ENCODE measurements around the gene MPRIP. TPM values are rescaled to one million over a fixed set of nuclear protein-coding genes. Genes with fewer than 3 reads are reported as not detected.

The MPRIP gene
- total RNA-seq, 1 experiment from 2014 or later: 284 TPM

DNA sequence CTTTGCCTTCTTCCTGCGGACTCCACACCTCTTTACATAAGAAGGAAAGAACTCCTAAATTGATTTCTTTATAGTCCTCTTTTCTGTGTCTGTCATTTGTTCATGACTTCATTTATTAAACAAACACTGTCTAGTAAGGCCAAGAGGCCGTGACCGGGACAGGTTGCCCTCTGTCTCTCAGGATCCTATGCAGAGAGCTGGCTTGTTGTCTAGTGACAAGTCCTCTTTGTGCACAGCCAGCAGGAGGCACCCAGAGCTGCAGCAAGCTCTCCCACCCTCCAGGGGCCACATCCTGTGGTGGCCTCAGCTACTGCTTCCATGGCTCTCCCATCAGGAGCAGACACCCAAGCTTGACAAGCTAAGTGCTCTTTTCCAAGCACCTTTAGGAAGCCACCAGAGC is 113.3 kb downstream of the MPRIP start:
- no peak for TF ChIP-seq CTCF (IDR thresholded peaks at IDR 0.05; ENCODE audit: insufficient read depth in 1 of 2, low read depth in 1 of 2, low read length in 1 of 2, severe bottlenecking in 1 of 2, unreplicated experiment in 1 of 2)
- Mint-ChIP-seq H3K27ac (ENCODE audit: unreplicated experiment) (no peak overlapping the region), H3K27me3 (ENCODE audit: insufficient read depth, unreplicated experiment) (no peaks in the 10 kb centered on the region), H3K36me3 (ENCODE audit: insufficient read depth, unreplicated experiment) (peaks cover 93% of the 10 kb centered on the region), H3K9me3 (ENCODE audit: unreplicated experiment) (no peaks in the 10 kb centered on the region), H3K4me3 (ENCODE audit: unreplicated experiment) (no peak overlapping the region), H3K4me1 (ENCODE audit: low read depth, unreplicated experiment) (no peaks in the 10 kb centered on the region)
- DNase-seq: no peak
- ChIA-PET POLR2A (no interaction called here), CTCF (no interaction called here)
- H3K4me3 ChIP-seq (ENCODE audit: low read depth, low read length): no peak overlapping the region
- intact Hi-C loops (cut with micrococcal nuclease; ENCODE audit: unreplicated experiment): no loop called here
- H3K4me1 ChIP-seq: no peaks in the 10 kb centered on the region
- no peaks in the 10 kb centered on the region for H3K27me3 ChIP-seq (replicated peaks; ENCODE audit: control insufficient read depth, insufficient read depth, low read length)
- BruUV-seq (replicated peaks): no TSS peak
- H3K36me3 ChIP-seq (ENCODE audit: control insufficient read depth, insufficient read depth, low read length): peaks cover 10% of the 10 kb centered on the region
- H3K9me3 ChIP-seq: no peaks in the 10 kb centered on the region

DNA sequence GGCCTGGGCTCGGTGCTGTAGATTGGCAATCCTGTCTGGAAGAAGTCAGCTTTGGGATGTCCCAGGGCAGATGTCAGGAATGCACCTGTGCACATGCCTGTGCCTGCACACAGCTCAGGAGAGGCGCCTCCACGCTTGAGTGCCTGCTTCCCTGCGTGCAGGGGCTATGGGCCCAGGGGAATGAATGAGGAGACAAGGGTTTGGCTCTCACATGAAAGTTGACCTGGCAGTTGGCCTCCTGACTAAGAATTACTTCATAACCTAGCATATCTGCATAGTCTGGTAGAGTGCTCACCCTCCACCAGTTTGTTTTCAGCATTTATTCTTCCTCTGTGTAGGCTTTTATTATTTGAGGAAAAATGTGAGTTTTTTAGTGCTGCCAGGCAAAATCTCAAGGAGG is 113.8 kb downstream of the MPRIP start:
- H3K9me3 ChIP-seq: no peaks in the 10 kb centered on the region
- no peak for DNase-seq
- H3K4me3 ChIP-seq (ENCODE audit: low read depth, low read length): no peak overlapping the region
- BruUV-seq (replicated peaks): no TSS peak
- ChIA-PET CTCF (no interaction called here), POLR2A (no interaction called here)
- H3K36me3 Mint-ChIP-seq (ENCODE audit: insufficient read depth, unreplicated experiment): peaks cover 93% of the 10 kb centered on the region
- no peaks in the 10 kb centered on the region for H3K27me3 ChIP-seq (replicated peaks; ENCODE audit: control insufficient read depth, insufficient read depth, low read length)
- H3K4me1 ChIP-seq: no peaks in the 10 kb centered on the region
- H3K4me1 Mint-ChIP-seq (ENCODE audit: low read depth, unreplicated experiment): no peaks in the 10 kb centered on the region
- H3K9me3 Mint-ChIP-seq (ENCODE audit: unreplicated experiment): no peaks in the 10 kb centered on the region
- peaks cover 10% of the 10 kb centered on the region for H3K36me3 ChIP-seq (ENCODE audit: control insufficient read depth, insufficient read depth, low read length)
- H3K4me3 Mint-ChIP-seq (ENCODE audit: unreplicated experiment): no peak overlapping the region
- no peaks in the 10 kb centered on the region for H3K27me3 Mint-ChIP-seq (ENCODE audit: insufficient read depth, unreplicated experiment)
- H3K27ac Mint-ChIP-seq (ENCODE audit: unreplicated experiment): no peak overlapping the region
- TF ChIP-seq CTCF (IDR thresholded peaks at IDR 0.05; ENCODE audit: insufficient read depth in 1 of 2, low read depth in 1 of 2, low read length in 1 of 2, severe bottlenecking in 1 of 2, unreplicated experiment in 1 of 2): no peak
- intact Hi-C loops (cut with micrococcal nuclease; ENCODE audit: unreplicated experiment): no loop called here

DNA sequence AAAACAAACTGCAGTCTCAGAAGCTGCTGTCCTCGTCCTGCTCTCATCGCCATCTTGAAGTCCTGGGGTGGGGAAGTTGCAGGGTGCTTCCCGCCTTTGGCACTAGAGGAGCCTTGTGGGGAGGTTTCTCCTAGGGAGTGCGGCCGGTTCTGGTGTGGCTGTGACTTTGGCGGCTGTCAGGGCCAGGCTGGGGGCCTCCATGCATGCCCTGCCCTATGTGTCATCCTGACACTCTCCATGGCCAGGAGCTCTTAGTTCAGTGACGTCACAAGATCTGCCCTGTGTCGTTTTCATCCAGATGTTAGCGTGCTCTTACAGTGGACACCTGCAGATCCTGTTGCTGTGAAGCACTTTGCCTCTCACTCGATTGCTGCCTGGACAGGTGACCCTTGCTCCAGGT is 114.3 kb downstream of the MPRIP start:
- no peak for DNase-seq
- intact Hi-C loops (cut with micrococcal nuclease; ENCODE audit: unreplicated experiment): no loop called here
- no peak for TF ChIP-seq CTCF (IDR thresholded peaks at IDR 0.05; ENCODE audit: insufficient read depth in 1 of 2, low read depth in 1 of 2, low read length in 1 of 2, severe bottlenecking in 1 of 2, unreplicated experiment in 1 of 2)
- POLR2A ChIA-PET: no interaction called here
- Mint-ChIP-seq H3K9me3 (ENCODE audit: unreplicated experiment) (no peaks in the 10 kb centered on the region), H3K27me3 (ENCODE audit: insufficient read depth, unreplicated experiment) (no peaks in the 10 kb centered on the region), H3K36me3 (ENCODE audit: insufficient read depth, unreplicated experiment) (peaks cover 92% of the 10 kb centered on the region), H3K4me3 (ENCODE audit: unreplicated experiment) (no peak overlapping the region), H3K27ac (ENCODE audit: unreplicated experiment) (no peak overlapping the region), H3K4me1 (ENCODE audit: low read depth, unreplicated experiment) (no peaks in the 10 kb centered on the region)
- Histone ChIP-seq H3K36me3 (ENCODE audit: control insufficient read depth, insufficient read depth, low read length) (peaks cover 8% of the 10 kb centered on the region), H3K27me3 (replicated peaks; ENCODE audit: control insufficient read depth, insufficient read depth, low read length) (no peaks in the 10 kb centered on the region), H3K4me3 (ENCODE audit: low read depth, low read length) (no peak overlapping the region), H3K4me1 (no peaks in the 10 kb centered on the region), H3K9me3 (no peaks in the 10 kb centered on the region)
- CTCF ChIA-PET: no interaction called here
- BruUV-seq (replicated peaks): no TSS peak
